Calu3 (cell line): ENCODE measurements around the gene PPM1L. TPM values are rescaled to one million over a fixed set of nuclear protein-coding genes. Genes with fewer than 3 reads are reported as not detected.

Source experiments
- BruUV-seq: library from RNA; stranded (reverse); fragments of 400-500 nt; replicated peaks from 2 replicates; lab custom pipeline; 2021; lab: Mats Ljungman, UMichigan
- CTCF ChIA-PET: fragments of 300-600 bp; sonication (Branson Sonifier 250); formaldehyde crosslinking; loops from one replicate; lab custom pipeline; 2022; ENCODE audit warnings: antibody characterized with exemption; lab: Charles Lee
- DNase-seq: peaks from one replicate; pipeline ENCODE4 v3.0.0; 2022
- H3K27ac Mint-ChIP-seq: one replicate; pipeline ENCODE4 v1.8.0; 2022; ENCODE audit warnings: mixed read lengths; ENCODE audit not compliant: unreplicated experiment
- H3K27me3 Mint-ChIP-seq: one replicate; pipeline ENCODE4 v1.8.0; 2022; ENCODE audit warnings: mixed read lengths; ENCODE audit not compliant: unreplicated experiment
- H3K36me3 Mint-ChIP-seq: one replicate; pipeline ENCODE4 v1.8.0; 2022; ENCODE audit warnings: mild to moderate bottlenecking, moderate library complexity, mixed read lengths; ENCODE audit not compliant: insufficient read depth, unreplicated experiment
- H3K4me1 Mint-ChIP-seq: one replicate; pipeline ENCODE4 v1.8.0; 2022; ENCODE audit warnings: mild to moderate bottlenecking, low read depth, mixed read lengths; ENCODE audit not compliant: unreplicated experiment
- H3K4me3 Mint-ChIP-seq: one replicate; pipeline ENCODE4 v1.8.0; 2022; ENCODE audit warnings: mild to moderate bottlenecking, low read depth, moderate library complexity, mixed read lengths; ENCODE audit not compliant: unreplicated experiment
- H3K9me3 Mint-ChIP-seq: one replicate; pipeline ENCODE4 v1.8.0; 2022; ENCODE audit warnings: low read depth, mixed read lengths; ENCODE audit not compliant: unreplicated experiment
- CTCF ChIP-seq: fragments of 200-600 bp; IDR thresholded peaks from one replicate; pipeline ENCODE4 v1.8.0; 2022; ENCODE audit warnings: antibody characterized with exemption; ENCODE audit not compliant: unreplicated experiment
- intact Hi-C: fragments of 100-400 bp; cut with micrococcal nuclease; formaldehyde crosslinking; loops from one replicate; pipeline ENCODE4 v1.10.0; 2022; ENCODE audit not compliant: unreplicated experiment
- total RNA-seq: library from RNA; stranded (reverse); gene quantifications from 2 replicates; pipeline ENCODE4 v1.2.3, GENCODE V29; 2022

PPM1L gene
- total RNA-seq, 1 experiment from 2014 or later: 18.4 TPM

GRCh38 chr3:160968761-160969160, 212.7 kb downstream of the PPM1L start:
- Mint-ChIP-seq H3K27me3 (no peaks in the 10 kb centered on the region), H3K4me3 (no peak overlapping the region), H3K27ac (no peak overlapping the region), H3K36me3 (no peaks in the 10 kb centered on the region), H3K9me3 (no peaks in the 10 kb centered on the region), H3K4me1 (no peaks in the 10 kb centered on the region)
- DNase-seq: no peak
- intact Hi-C loops: no loop called here
- no peak for TF ChIP-seq CTCF
- CTCF ChIA-PET: interaction anchor here (1.7 kb wide), 1 partner anchor 12 kb away, joined by 6 read pairs; no protein-coding TSS in a partner anchor
- BruUV-seq: no TSS peak

GRCh38 chr3:160973067-160973809, 217.2 kb downstream of the PPM1L start:
- no TSS peak for BruUV-seq
- TF ChIP-seq CTCF: no peak
- intact Hi-C loops: no loop called here
- CTCF ChIA-PET: no interaction called here
- Mint-ChIP-seq H3K27ac (no peak overlapping the region), H3K4me3 (no peak overlapping the region), H3K4me1 (no peaks in the 10 kb centered on the region), H3K36me3 (no peaks in the 10 kb centered on the region), H3K9me3 (peaks cover 7% of the 10 kb centered on the region), H3K27me3 (no peaks in the 10 kb centered on the region)
- no peak for DNase-seq

GRCh38 chr3:160977773-160978172, 221.7 kb downstream of the PPM1L start:
- DNase-seq: no peak
- Mint-ChIP-seq H3K4me3 (no peak overlapping the region), H3K36me3 (no peaks in the 10 kb centered on the region), H3K4me1 (peaks cover 12% of the 10 kb centered on the region), H3K27me3 (no peaks in the 10 kb centered on the region), H3K9me3 (peaks cover 12% of the 10 kb centered on the region), H3K27ac (no peak overlapping the region)
- intact Hi-C loops: no loop called here
- CTCF ChIA-PET: no interaction called here
- BruUV-seq: no TSS peak
- no peak for TF ChIP-seq CTCF

GRCh38 chr3:160980740-160981139, 224.7 kb downstream of the PPM1L start:
- CTCF ChIA-PET: no interaction called here
- no peaks in the 10 kb centered on the region for H3K27me3 Mint-ChIP-seq
- no peak overlapping the region for H3K4me3 Mint-ChIP-seq
- H3K36me3 Mint-ChIP-seq: peaks cover 8% of the 10 kb centered on the region
- TF ChIP-seq CTCF: no peak
- peaks cover 12% of the 10 kb centered on the region for H3K9me3 Mint-ChIP-seq
- intact Hi-C loops: no loop called here
- DNase-seq: no peak
- peaks cover 30% of the 10 kb centered on the region for H3K4me1 Mint-ChIP-seq
- no peak overlapping the region for H3K27ac Mint-ChIP-seq
- BruUV-seq: no TSS peak
